HEK293 (cell line): ENCODE results near the gene TIGD1.

Source experiments
- CTCF ChIA-PET: fragments of 350-600 bp; formaldehyde crosslinking; extraction: SDS; loops from one replicate; lab custom pipeline; 2021; ENCODE audit warnings: antibody characterized with exemption; lab: Yijun Ruan, JAX
- POLR2A ChIA-PET: fragments of 300-600 bp; formaldehyde crosslinking; extraction: SDS; loops from one replicate; lab custom pipeline; 2020; ENCODE audit warnings: antibody characterized with exemption, inconsistent platforms; lab: Yijun Ruan, JAX
- H3K27ac ChIP-seq: fragments of 200-500 bp; sonication (Bioruptor generic); 2 replicates; pipeline ENCODE4 v1.5.1; 2014; ENCODE audit warnings: low read depth, low read length, control low read depth, inconsistent platforms; ENCODE audit errors: extremely low read depth
- H3K36me3 ChIP-seq, 2 experiments: fragments of 200-500 bp in 1 of 2; sonication (Bioruptor generic) in 1 of 2; 1 replicate in 1 of 2; 2 replicates in 1 of 2; pipeline ENCODE4 v1.5.1; 2014 to 2017; ENCODE audit warnings: inconsistent platforms in 2 of 2, low read length in 2 of 2; ENCODE audit not compliant: control insufficient read depth in 2 of 2, insufficient read depth in 1 of 2
- H3K4me1 ChIP-seq: fragments of 200-500 bp; sonication (Bioruptor generic); 2 replicates; pipeline ENCODE4 v1.5.1; 2014; ENCODE audit warnings: mild to moderate bottlenecking, low read length, inconsistent platforms; ENCODE audit not compliant: control insufficient read depth, insufficient read depth
- H3K4me3 ChIP-seq: 2 replicates; pipeline ENCODE4 v1.5.1; 2011; ENCODE audit warnings: low read depth, mild to moderate bottlenecking, control low read depth, low read length, moderate library complexity
- H3K9me3 ChIP-seq: fragments of 200-500 bp; sonication (Bioruptor generic); 2 replicates; pipeline ENCODE4 v1.5.1; 2014; ENCODE audit warnings: low read depth, low read length, inconsistent platforms; ENCODE audit not compliant: control insufficient read depth, insufficient read depth
- AEBP2 ChIP-seq: fragments of 450-650 bp; formaldehyde crosslinking; IDR thresholded peaks from 2 replicates; pipeline ENCODE4 v1.5.1; 2016; ENCODE audit warnings: missing biosample characterization, missing genetic modification characterization, borderline replicate concordance
- KLF1 ChIP-seq: fragments of 450-650 bp; formaldehyde crosslinking; IDR thresholded peaks from 2 replicates; pipeline ENCODE4 v1.5.1; 2016; ENCODE audit warnings: missing biosample characterization, missing genetic modification characterization
- REPIN1 ChIP-seq: fragments of 450-650 bp; formaldehyde crosslinking; IDR thresholded peaks from 2 replicates; pipeline ENCODE4 v1.5.1; 2017; ENCODE audit warnings: missing biosample characterization, missing genetic modification characterization, low read depth
- ZBTB1 ChIP-seq: fragments of 450-650 bp; formaldehyde crosslinking; IDR thresholded peaks from 2 replicates; pipeline ENCODE4 v1.5.1; 2016; ENCODE audit warnings: missing biosample characterization, missing genetic modification characterization
- ZBTB17 ChIP-seq: fragments of 450-650 bp; formaldehyde crosslinking; IDR thresholded peaks from 2 replicates; pipeline ENCODE4 v1.5.1; 2016; ENCODE audit warnings: missing biosample characterization, missing genetic modification characterization
- ZBTB20 ChIP-seq: fragments of 450-650 bp; formaldehyde crosslinking; IDR thresholded peaks from 2 replicates; pipeline ENCODE4 v1.5.1; 2016; ENCODE audit warnings: missing biosample characterization, missing genetic modification characterization
- ZBTB7A ChIP-seq: fragments of 450-650 bp; formaldehyde crosslinking; IDR thresholded peaks from 2 replicates; pipeline ENCODE4 v1.5.1; 2016; ENCODE audit warnings: low read depth, missing biosample characterization, missing genetic modification characterization
- ZNF112 ChIP-seq: fragments of 450-650 bp; formaldehyde crosslinking; IDR thresholded peaks from 2 replicates; pipeline ENCODE4 v1.5.0; 2017; ENCODE audit warnings: missing biosample characterization, missing genetic modification characterization
- ZNF121 ChIP-seq: fragments of 450-650 bp; formaldehyde crosslinking; IDR thresholded peaks from 2 replicates; pipeline ENCODE4 v1.5.1; 2016; ENCODE audit warnings: missing biosample characterization, missing genetic modification characterization
- ZNF146 ChIP-seq: fragments of 450-650 bp; formaldehyde crosslinking; IDR thresholded peaks from 2 replicates; pipeline ENCODE4 v1.5.1; 2016; ENCODE audit warnings: missing biosample characterization, missing genetic modification characterization
- ZNF19 ChIP-seq: fragments of 450-650 bp; formaldehyde crosslinking; IDR thresholded peaks from 2 replicates; pipeline ENCODE4; 2016; ENCODE audit warnings: missing biosample characterization, missing genetic modification characterization, low read depth
- ZNF274 ChIP-seq, 2 experiments: fragments of 200-500 bp in 1 of 2; fragments of 450-650 bp in 1 of 2; sonication (Bioruptor generic) in 1 of 2; formaldehyde crosslinking in 1 of 2; IDR thresholded peaks; 2 replicates each; pipeline versions ENCODE4 v1.5.1 to v1.6.1; 2014 to 2016; ENCODE audit warnings: borderline replicate concordance in 1 of 2, inconsistent platforms in 1 of 2, low read length in 1 of 2, missing biosample characterization in 1 of 2, missing genetic modification characterization in 1 of 2
- ZNF341 ChIP-seq: fragments of 450-650 bp; formaldehyde crosslinking; IDR thresholded peaks from 2 replicates; pipeline ENCODE4; 2016; ENCODE audit warnings: low read depth, missing biosample characterization, missing genetic modification characterization
- ZNF350 ChIP-seq: fragments of 450-650 bp; formaldehyde crosslinking; IDR thresholded peaks from 2 replicates; pipeline ENCODE4 v1.5.0; 2017; ENCODE audit warnings: missing biosample characterization, mild to moderate bottlenecking, missing genetic modification characterization
- ZNF423 ChIP-seq: fragments of 450-650 bp; formaldehyde crosslinking; IDR thresholded peaks from 2 replicates; pipeline ENCODE4 v1.5.1; 2016; ENCODE audit warnings: missing biosample characterization, missing genetic modification characterization
- ZNF518A ChIP-seq: fragments of 450-650 bp; formaldehyde crosslinking; conservative IDR thresholded peaks from 2 replicates; pipeline ENCODE4 v1.5.1; 2016; ENCODE audit warnings: low read depth, missing biosample characterization, missing genetic modification characterization
- ZNF558 ChIP-seq: fragments of 450-650 bp; formaldehyde crosslinking; IDR thresholded peaks from 2 replicates; pipeline ENCODE4 v1.5.1; 2016; ENCODE audit warnings: missing biosample characterization, missing genetic modification characterization
- ZNF571 ChIP-seq: fragments of 450-650 bp; formaldehyde crosslinking; IDR thresholded peaks from 2 replicates; pipeline ENCODE4 v1.5.0; 2017; ENCODE audit warnings: missing biosample characterization, missing genetic modification characterization
- ZNF585B ChIP-seq: fragments of 450-650 bp; formaldehyde crosslinking; IDR thresholded peaks from 2 replicates; pipeline ENCODE4 v1.5.1; 2016; ENCODE audit warnings: missing biosample characterization, missing genetic modification characterization
- ZNF768 ChIP-seq: fragments of 450-650 bp; formaldehyde crosslinking; IDR thresholded peaks from 2 replicates; pipeline ENCODE4 v1.5.1; 2018; ENCODE audit warnings: missing biosample characterization, mild to moderate bottlenecking, missing genetic modification characterization

TIGD1 gene

GRCh38 chr2:232575404-232575746, 25.0 kb upstream of the TIGD1 start (continued):
- TF ChIP-seq ZNF19 (no peak), ZNF341 (tag by site-specific recombination) (no peak), ZNF274 (IDR thresholded peaks at IDR 0.05; ENCODE audit: low read length) (no peak), ZNF274 (tag by site-specific recombination; IDR thresholded peaks at IDR 0.05; ENCODE audit: borderline replicate concordance) (no peak), ZNF571 (tag by site-specific recombination) (no peak), ZNF558 (tag by site-specific recombination) (no peak), ZBTB20 (tag by site-specific recombination) (no peak), REPIN1 (tag by site-specific recombination) (no peak)

GRCh38 chr2:232574674-232575403, 24.5 kb upstream of the TIGD1 start:
- POLR2A ChIA-PET = no interaction called here
- Histone ChIP-seq H3K4me1 (0 out of 2 replicates have a peak, but pooled peaks cover 2% of the 10 kb centered on the region), H3K4me3 (no peak overlapping the region), H3K36me3 (peaks cover 3 to 70% of the 10 kb centered on the region in 2 experiments; a peak in 2 of 3 replicates), H3K9me3 (no peaks in the 10 kb centered on the region), H3K27ac (no peak overlapping the region)
- TF ChIP-seq KLF1 (tag by site-specific recombination) (no peak), ZNF350 (tag by site-specific recombination) (no peak), ZNF768 (tag by site-specific recombination) (no peak), ZNF112 (tag by site-specific recombination) (no peak), ZNF423 (tag by site-specific recombination) (no peak), ZNF121 (tag by site-specific recombination) (no peak), ZNF518A (tag by site-specific recombination) (no peak), ZBTB17 (no peak), ZNF585B (tag by site-specific recombination) (no peak), ZNF19 (no peak), ZBTB7A (tag by site-specific recombination) (no peak), AEBP2 (no peak), ZNF146 (tag by site-specific recombination) (no peak), ZBTB1 (tag by site-specific recombination) (no peak)
- CTCF ChIA-PET = no interaction called here
